Measurements from ENCODE around the gene DEFB132. TPM values are rescaled to one million over a fixed set of nuclear protein-coding genes. Genes with fewer than 3 reads are reported as not detected.
A peak's percentile ranks its signal among the peaks of the same experiment; 100 is the strongest.

The DEFB132 gene
- total and polyA plus RNA-seq, 2 of the 13 experiments (the other 11 are each of a cell fraction or from before 2014, with no cell fraction given), result not detected

DNA sequence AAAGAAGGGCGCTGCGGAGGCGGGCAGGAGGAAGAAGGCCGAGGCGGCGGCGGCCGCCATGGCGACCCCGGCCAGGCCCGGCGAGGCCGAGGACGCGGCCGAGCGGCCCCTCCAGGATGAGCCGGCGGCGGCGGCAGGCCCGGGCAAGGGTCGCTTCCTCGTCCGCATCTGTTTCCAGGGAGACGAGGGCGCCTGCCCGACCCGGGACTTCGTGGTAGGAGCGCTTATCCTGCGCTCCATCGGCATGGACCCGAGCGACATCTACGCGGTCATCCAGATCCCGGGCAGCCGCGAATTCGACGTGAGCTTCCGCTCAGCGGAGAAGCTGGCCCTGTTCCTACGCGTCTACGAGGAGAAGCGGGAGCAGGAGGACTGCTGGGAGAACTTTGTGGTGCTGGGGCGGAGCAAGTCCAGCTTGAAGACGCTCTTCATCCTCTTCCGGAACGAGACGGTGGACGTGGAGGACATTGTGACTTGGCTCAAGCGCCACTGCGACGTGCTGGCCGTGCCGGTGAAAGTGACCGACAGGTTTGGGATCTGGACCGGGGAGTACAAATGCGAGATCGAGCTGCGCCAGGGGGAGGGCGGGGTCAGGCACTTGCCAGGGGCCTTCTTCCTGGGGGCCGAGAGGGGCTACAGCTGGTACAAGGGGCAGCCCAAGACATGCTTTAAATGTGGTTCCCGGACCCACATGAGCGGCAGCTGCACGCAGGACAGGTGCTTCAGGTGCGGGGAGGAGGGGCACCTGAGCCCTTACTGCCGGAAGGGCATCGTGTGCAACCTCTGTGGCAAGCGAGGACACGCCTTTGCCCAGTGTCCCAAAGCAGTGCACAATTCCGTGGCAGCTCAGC is 40.6 kb downstream of the DEFB132 start (continued):
- TF ChIP-seq, protein P1, sequence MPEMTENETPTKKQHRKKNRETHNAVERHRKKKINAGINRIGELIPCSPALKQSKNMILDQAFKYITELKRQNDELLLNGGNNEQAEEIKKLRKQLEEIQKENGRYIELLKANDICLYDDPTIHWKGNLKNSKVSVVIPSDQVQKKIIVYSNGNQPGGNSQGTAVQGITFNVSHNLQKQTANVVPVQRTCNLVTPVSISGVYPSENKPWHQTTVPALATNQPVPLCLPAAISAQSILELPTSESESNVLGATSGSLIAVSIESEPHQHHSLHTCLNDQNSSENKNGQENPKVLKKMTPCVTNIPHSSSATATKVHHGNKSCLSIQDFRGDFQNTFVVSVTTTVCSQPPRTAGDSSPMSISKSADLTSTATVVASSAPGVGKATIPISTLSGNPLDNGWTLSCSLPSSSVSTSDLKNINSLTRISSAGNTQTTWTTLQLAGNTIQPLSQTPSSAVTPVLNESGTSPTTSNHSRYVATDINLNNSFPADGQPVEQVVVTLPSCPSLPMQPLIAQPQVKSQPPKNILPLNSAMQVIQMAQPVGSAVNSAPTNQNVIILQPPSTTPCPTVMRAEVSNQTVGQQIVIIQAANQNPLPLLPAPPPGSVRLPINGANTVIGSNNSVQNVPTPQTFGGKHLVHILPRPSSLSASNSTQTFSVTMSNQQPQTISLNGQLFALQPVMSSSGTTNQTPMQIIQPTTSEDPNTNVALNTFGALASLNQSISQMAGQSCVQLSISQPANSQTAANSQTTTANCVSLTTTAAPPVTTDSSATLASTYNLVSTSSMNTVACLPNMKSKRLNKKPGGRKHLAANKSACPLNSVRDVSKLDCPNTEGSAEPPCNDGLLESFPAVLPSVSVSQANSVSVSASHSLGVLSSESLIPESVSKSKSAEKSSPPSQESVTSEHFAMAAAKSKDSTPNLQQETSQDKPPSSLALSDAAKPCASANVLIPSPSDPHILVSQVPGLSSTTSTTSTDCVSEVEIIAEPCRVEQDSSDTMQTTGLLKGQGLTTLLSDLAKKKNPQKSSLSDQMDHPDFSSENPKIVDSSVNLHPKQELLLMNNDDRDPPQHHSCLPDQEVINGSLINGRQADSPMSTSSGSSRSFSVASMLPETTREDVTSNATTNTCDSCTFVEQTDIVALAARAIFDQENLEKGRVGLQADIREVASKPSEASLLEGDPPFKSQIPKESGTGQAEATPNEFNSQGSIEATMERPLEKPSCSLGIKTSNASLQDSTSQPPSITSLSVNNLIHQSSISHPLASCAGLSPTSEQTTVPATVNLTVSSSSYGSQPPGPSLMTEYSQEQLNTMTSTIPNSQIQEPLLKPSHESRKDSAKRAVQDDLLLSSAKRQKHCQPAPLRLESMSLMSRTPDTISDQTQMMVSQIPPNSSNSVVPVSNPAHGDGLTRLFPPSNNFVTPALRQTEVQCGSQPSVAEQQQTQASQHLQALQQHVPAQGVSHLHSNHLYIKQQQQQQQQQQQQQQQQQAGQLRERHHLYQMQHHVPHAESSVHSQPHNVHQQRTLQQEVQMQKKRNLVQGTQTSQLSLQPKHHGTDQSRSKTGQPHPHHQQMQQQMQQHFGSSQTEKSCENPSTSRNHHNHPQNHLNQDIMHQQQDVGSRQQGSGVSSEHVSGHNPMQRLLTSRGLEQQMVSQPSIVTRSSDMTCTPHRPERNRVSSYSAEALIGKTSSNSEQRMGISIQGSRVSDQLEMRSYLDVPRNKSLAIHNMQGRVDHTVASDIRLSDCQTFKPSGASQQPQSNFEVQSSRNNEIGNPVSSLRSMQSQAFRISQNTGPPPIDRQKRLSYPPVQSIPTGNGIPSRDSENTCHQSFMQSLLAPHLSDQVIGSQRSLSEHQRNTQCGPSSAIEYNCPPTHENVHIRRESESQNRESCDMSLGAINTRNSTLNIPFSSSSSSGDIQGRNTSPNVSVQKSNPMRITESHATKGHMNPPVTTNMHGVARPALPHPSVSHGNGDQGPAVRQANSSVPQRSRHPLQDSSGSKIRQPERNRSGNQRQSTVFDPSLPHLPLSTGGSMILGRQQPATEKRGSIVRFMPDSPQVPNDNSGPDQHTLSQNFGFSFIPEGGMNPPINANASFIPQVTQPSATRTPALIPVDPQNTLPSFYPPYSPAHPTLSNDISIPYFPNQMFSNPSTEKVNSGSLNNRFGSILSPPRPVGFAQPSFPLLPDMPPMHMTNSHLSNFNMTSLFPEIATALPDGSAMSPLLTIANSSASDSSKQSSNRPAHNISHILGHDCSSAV (CRISPR knock-in tag; IDR thresholded peaks at IDR 0.05; ENCODE audit: borderline replicate concordance), result no peak
- TF ChIP-seq ZMAT3 (CRISPR knock-in tag; conservative IDR thresholded peaks at IDR 0.05) (peak; percentile 91; the same call in 1 of the 2 replicates), FOSL1 (CRISPR knock-in tag; IDR thresholded peaks at IDR 0.05; ENCODE audit: borderline replicate concordance) (no peak), HMG20B (CRISPR knock-in tag; conservative IDR thresholded peaks at IDR 0.05) (0 out of 2 replicates have a peak, but pooled peaks have one; percentile 17), ZNF672 (CRISPR knock-in tag; IDR thresholded peaks at IDR 0.05) (0 out of 2 replicates have a peak, but pooled peaks have one; percentile 33), ZBTB38 (CRISPR knock-in tag; IDR thresholded peaks at IDR 0.05) (peak; percentile 71), ZNF746 (CRISPR knock-in tag; IDR thresholded peaks at IDR 0.05) (no peak), ZNF7 (CRISPR knock-in tag; IDR thresholded peaks at IDR 0.05) (no peak)
- TF ChIP-seq, protein P2, sequence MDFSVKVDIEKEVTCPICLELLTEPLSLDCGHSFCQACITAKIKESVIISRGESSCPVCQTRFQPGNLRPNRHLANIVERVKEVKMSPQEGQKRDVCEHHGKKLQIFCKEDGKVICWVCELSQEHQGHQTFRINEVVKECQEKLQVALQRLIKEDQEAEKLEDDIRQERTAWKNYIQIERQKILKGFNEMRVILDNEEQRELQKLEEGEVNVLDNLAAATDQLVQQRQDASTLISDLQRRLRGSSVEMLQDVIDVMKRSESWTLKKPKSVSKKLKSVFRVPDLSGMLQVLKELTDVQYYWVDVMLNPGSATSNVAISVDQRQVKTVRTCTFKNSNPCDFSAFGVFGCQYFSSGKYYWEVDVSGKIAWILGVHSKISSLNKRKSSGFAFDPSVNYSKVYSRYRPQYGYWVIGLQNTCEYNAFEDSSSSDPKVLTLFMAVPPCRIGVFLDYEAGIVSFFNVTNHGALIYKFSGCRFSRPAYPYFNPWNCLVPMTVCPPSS (IDR thresholded peaks at IDR 0.05), result no peak
- TF ChIP-seq, protein P3, sequence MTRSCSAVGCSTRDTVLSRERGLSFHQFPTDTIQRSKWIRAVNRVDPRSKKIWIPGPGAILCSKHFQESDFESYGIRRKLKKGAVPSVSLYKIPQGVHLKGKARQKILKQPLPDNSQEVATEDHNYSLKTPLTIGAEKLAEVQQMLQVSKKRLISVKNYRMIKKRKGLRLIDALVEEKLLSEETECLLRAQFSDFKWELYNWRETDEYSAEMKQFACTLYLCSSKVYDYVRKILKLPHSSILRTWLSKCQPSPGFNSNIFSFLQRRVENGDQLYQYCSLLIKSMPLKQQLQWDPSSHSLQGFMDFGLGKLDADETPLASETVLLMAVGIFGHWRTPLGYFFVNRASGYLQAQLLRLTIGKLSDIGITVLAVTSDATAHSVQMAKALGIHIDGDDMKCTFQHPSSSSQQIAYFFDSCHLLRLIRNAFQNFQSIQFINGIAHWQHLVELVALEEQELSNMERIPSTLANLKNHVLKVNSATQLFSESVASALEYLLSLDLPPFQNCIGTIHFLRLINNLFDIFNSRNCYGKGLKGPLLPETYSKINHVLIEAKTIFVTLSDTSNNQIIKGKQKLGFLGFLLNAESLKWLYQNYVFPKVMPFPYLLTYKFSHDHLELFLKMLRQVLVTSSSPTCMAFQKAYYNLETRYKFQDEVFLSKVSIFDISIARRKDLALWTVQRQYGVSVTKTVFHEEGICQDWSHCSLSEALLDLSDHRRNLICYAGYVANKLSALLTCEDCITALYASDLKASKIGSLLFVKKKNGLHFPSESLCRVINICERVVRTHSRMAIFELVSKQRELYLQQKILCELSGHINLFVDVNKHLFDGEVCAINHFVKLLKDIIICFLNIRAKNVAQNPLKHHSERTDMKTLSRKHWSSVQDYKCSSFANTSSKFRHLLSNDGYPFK (CRISPR knock-in tag; IDR thresholded peaks at IDR 0.05; ENCODE audit: borderline replicate concordance), result peak; percentile 67; the same call in 1 of the 2 replicates
- TF ChIP-seq, protein P4, sequence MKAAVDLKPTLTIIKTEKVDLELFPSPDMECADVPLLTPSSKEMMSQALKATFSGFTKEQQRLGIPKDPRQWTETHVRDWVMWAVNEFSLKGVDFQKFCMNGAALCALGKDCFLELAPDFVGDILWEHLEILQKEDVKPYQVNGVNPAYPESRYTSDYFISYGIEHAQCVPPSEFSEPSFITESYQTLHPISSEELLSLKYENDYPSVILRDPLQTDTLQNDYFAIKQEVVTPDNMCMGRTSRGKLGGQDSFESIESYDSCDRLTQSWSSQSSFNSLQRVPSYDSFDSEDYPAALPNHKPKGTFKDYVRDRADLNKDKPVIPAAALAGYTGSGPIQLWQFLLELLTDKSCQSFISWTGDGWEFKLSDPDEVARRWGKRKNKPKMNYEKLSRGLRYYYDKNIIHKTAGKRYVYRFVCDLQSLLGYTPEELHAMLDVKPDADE (CRISPR knock-in tag; IDR thresholded peaks at IDR 0.05), result no peak

All from HepG2 (cell line).